GM13977 (cell line): ENCODE results near the gene SRR.
"Not testable (repeated sequence)": the region's sequence is repeated elsewhere in the genome, so short reads cannot be mapped to it uniquely, and the experiment has no call there.

Experiments used
- DNase-seq: peaks from one replicate; pipeline ENCODE4 v3.0.0; 2012; ENCODE audit warnings: low spot score
- in situ Hi-C: fragments of 300-500 bp; cut with MboI; formaldehyde crosslinking; loops from one replicate; pipeline ENCODE4 v1.12.0; 2022; ENCODE audit warnings: low sequenced_read_pairs, low pct_unique_long_range_greater_than_20kb, mixed read lengths, inconsistent platforms; ENCODE audit not compliant: unreplicated experiment
- TF ChIP-seq, protein P1 (sequence below): IDR thresholded peaks from 2 replicates; pipeline ENCODE4 v1.5.1; 2012; ENCODE audit warnings: mild to moderate bottlenecking, control low read depth; ENCODE audit not compliant: insufficient read depth; ENCODE audit errors: extremely low read depth, missing control alignments

The SRR gene

GRCh38 chr17:2312736-2313135 lies 9.0 kb downstream of the SRR start:
- TF ChIP-seq, protein P1, sequence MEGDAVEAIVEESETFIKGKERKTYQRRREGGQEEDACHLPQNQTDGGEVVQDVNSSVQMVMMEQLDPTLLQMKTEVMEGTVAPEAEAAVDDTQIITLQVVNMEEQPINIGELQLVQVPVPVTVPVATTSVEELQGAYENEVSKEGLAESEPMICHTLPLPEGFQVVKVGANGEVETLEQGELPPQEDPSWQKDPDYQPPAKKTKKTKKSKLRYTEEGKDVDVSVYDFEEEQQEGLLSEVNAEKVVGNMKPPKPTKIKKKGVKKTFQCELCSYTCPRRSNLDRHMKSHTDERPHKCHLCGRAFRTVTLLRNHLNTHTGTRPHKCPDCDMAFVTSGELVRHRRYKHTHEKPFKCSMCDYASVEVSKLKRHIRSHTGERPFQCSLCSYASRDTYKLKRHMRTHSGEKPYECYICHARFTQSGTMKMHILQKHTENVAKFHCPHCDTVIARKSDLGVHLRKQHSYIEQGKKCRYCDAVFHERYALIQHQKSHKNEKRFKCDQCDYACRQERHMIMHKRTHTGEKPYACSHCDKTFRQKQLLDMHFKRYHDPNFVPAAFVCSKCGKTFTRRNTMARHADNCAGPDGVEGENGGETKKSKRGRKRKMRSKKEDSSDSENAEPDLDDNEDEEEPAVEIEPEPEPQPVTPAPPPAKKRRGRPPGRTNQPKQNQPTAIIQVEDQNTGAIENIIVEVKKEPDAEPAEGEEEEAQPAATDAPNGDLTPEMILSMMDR, result no peak
- no peak for DNase-seq
- in situ Hi-C loops, result no loop called here

- DNase-seq, in situ Hi-C loops: not testable (repeated sequence)
Measured at GRCh38 chr17:2316916-2317205, 13.1 kb downstream of the SRR start.

- no peak for DNase-seq
- in situ Hi-C loops, result no loop called here
Measured at GRCh38 chr17:2317796-2318195, 14.0 kb downstream of the SRR start.

DNA sequence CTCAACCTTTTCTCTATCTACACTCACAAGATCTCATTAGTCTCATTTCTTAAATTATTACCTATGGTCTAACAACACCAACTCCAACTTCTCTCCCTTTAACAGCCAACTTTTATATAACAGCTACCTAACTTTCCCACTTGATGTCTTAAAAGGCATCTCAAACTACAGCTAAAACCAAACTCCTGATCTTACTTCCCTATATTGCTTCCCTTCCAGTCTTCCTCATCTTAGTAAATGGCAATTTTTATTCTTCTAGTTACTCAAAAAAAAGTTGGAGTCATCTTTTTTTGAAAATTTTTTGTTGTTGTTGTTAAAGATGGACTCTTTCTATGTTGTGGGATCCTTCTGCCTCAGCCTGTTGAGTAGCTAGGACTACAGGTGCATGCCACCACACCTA lies 15.3 kb downstream of the SRR start:
- in situ Hi-C loops, result no loop called here
- DNase-seq, result no peak
- TF ChIP-seq, protein P1, result no peak

More at GRCh38 chr17:2317796-2318195, 14.0 kb downstream of the SRR start:
- TF ChIP-seq, protein P1, result no peak

DNA sequence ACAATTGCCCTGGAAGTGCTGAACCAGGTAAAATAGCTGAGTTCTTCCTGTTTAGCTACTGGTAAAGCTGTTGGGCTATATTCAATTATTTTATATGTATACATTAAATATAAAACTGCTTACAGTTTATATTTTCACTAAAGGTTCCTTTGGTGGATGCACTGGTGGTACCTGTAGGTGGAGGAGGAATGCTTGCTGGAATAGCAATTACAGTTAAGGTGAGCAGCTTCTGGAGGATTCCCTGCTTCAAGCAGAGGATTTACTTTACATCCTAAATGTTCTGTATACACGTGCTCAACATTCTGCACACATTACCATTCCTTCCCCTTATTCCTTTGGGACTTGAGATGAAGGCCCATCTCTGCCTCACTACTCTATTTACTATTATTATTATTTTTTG lies 17.6 kb downstream of the SRR start:
- in situ Hi-C loops, result no loop called here
- TF ChIP-seq, protein P1, result no peak
- no peak for DNase-seq

DNA sequence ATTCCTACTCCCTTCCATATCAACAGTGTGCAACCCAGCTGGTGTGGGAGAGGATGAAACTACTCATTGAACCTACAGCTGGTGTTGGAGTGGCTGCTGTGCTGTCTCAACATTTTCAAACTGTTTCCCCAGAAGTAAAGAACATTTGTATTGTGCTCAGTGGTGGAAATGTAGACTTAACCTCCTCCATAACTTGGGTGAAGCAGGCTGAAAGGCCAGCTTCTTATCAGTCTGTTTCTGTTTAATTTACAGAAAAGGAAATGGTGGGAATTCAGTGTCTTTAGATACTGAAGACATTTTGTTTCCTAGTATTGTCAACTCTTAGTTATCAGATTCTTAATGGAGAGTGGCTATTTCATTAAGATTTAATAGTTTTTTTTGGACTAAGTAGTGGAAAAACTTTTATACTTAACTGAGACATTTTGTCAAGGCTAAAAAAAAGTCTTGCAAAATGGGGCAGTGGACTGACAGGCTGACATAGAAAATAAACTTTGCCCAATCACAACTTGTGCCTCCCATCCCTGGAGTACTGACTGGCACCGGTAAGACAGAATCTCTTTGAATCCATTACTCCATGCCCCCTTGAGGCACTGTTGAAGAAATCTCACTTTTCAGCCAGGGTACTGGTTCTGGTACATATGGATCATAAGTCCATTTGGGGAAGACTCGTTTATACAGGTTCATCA lies 20.0 kb downstream of the SRR start:
- TF ChIP-seq, protein P1, result no peak
- in situ Hi-C loops, result no loop called here

GRCh38 chr17:2331303-2331702 lies 27.6 kb downstream of the SRR start:
- in situ Hi-C loops, result no loop called here
- TF ChIP-seq, protein P1, result no peak
- no peak for DNase-seq

More for the DNA sequence above, 20.0 kb downstream of the SRR start:
- DNase-seq, result no peak
